HEK293 (cell line): ENCODE measurements around the gene NUDT5.

Source experiments
- CTCF ChIP-seq: fragments of 450-650 bp; formaldehyde crosslinking; IDR thresholded peaks from 2 replicates; pipeline ENCODE4 v1.5.1; 2016; ENCODE audit warnings: missing biosample characterization, missing genetic modification characterization
- MZF1 ChIP-seq: fragments of 450-650 bp; formaldehyde crosslinking; IDR thresholded peaks from 2 replicates; pipeline ENCODE4 v1.5.1; 2017; ENCODE audit warnings: missing biosample characterization, missing genetic modification characterization, borderline replicate concordance
- OVOL3 ChIP-seq: fragments of 450-650 bp; formaldehyde crosslinking; IDR thresholded peaks from 2 replicates; pipeline ENCODE4 v1.5.1; 2016; ENCODE audit warnings: missing biosample characterization, missing genetic modification characterization
- ZBTB7A ChIP-seq: fragments of 450-650 bp; formaldehyde crosslinking; IDR thresholded peaks from 2 replicates; pipeline ENCODE4 v1.5.1; 2016; ENCODE audit warnings: low read depth, missing biosample characterization, missing genetic modification characterization
- ZFP37 ChIP-seq: fragments of 450-650 bp; formaldehyde crosslinking; IDR thresholded peaks from 2 replicates; pipeline ENCODE4 v1.5.1; 2016; ENCODE audit warnings: missing biosample characterization, missing genetic modification characterization
- ZNF311 ChIP-seq: fragments of 450-650 bp; formaldehyde crosslinking; IDR thresholded peaks from 2 replicates; pipeline ENCODE4 v1.5.1; 2017; ENCODE audit warnings: missing biosample characterization, missing genetic modification characterization, borderline replicate concordance
- ZNF776 ChIP-seq: fragments of 450-650 bp; formaldehyde crosslinking; IDR thresholded peaks from 2 replicates; pipeline ENCODE4 v1.5.0; 2017; ENCODE audit warnings: missing biosample characterization, missing genetic modification characterization, borderline replicate concordance

GRCh38 chr10:12214763-12215218 is 19.1 kb upstream of the NUDT5 start:
- TF ChIP-seq ZNF776 (no peak), ZFP37 (no peak), OVOL3 (tag by site-specific recombination) (no peak), MZF1 (tag by site-specific recombination) (no peak), CTCF (no peak), ZNF311 (tag by site-specific recombination) (no peak), ZBTB7A (tag by site-specific recombination) (no peak)
